Stomach (tissue), 4 donors: Measurements from ENCODE around the gene PTCHD1.

Source experiments
- CTCF ChIP-seq, 7 experiments: fragments of 450-650 bp in 4 of 7; fragments of 200-600 bp in 3 of 7; sonication (generic) in 3 of 7; IDR thresholded peaks; one replicate each; pipeline ENCODE4 v1.5.1; 2016 to 2019; ENCODE audit warnings: antibody characterized with exemption in 7 of 7, control low read depth in 2 of 7, mild to moderate bottlenecking in 1 of 7
- POLR2A ChIP-seq, 4 donors: fragments of 450-650 bp; IDR thresholded peaks; one replicate each; pipeline ENCODE4 v1.6.1; 2016; ENCODE audit warnings: antibody characterized with exemption in 4 of 4, control low read depth in 2 of 4, mild to moderate bottlenecking in 1 of 4, moderate library complexity in 1 of 4

GRCh38 chrX:23341452-23341851, 6.8 kb downstream of the PTCHD1 start:
- TF ChIP-seq CTCF (IDR thresholded peaks at IDR 0.05) (peak in 1 of 7 experiments; percentile 7), POLR2A (IDR thresholded peaks at IDR 0.05) (no peak)
